Thyroid gland (tissue), 4 donors: ENCODE results near the gene DNAH8. TPM values are rescaled to one million over a fixed set of nuclear protein-coding genes. Genes with fewer than 3 reads are reported as not detected.

Experiments
- DNase-seq, 2 donors: peaks; one replicate each; pipeline ENCODE4 v3.0.0-alpha.2; 2019
- H3K27ac ChIP-seq, 3 donors: fragments of 200-600 bp; sonication (generic); 1 replicate in 2 of 3; 2 replicates in 1 of 3; pipeline ENCODE4 v1.5.1; 2016 to 2019; ENCODE audit warnings: mild to moderate bottlenecking in 1 of 3, moderate library complexity in 1 of 3
- H3K27me3 ChIP-seq: fragments of 200-600 bp; sonication (generic); one replicate; pipeline ENCODE4 v1.5.1; 2019
- H3K36me3 ChIP-seq, 2 donors: fragments of 200-600 bp; sonication (generic); one replicate each; pipeline ENCODE4 v1.5.1; 2016 to 2019
- H3K4me1 ChIP-seq, 2 donors: fragments of 200-600 bp; sonication (generic); one replicate each; pipeline ENCODE4 v1.5.1; 2017 to 2019
- H3K4me3 ChIP-seq, 3 donors: fragments of 200-600 bp; sonication (generic); replicated peaks in 1 of 3; 1 replicate in 2 of 3; 2 replicates in 1 of 3; pipeline ENCODE4 v1.5.1; 2016; ENCODE audit warnings: mild to moderate bottlenecking in 1 of 3
- H3K9me3 ChIP-seq: fragments of 200-600 bp; sonication (generic); one replicate; pipeline ENCODE4 v1.5.1; 2017
- CTCF ChIP-seq, 6 experiments: fragments of 200-600 bp in 3 of 6; fragments of 450-650 bp in 3 of 6; sonication (generic) in 3 of 6; IDR thresholded peaks; one replicate each; pipeline ENCODE4 v1.5.1; 2016 to 2019; ENCODE audit warnings: antibody characterized with exemption in 6 of 6, mild to moderate bottlenecking in 2 of 6, inconsistent platforms in 1 of 6, moderate library complexity in 1 of 6
- POLR2A ChIP-seq, 2 donors: fragments of 450-650 bp; IDR thresholded peaks; one replicate each; pipeline ENCODE4 v1.6.1; 2017; ENCODE audit warnings: antibody characterized with exemption in 2 of 2, mild to moderate bottlenecking in 2 of 2, moderate library complexity in 1 of 2
- WGBS, 2 donors: methylation state at CpG; one replicate each; pipeline ENCODE4 v1.1.5; 2017; 5-methylcytosine and 5-hydroxymethylcytosine counted together
- intact Hi-C: fragments of 100-400 bp; cut with DNase I; formaldehyde crosslinking; loops from one replicate; pipeline ENCODE4 v1.15.1; 2023
- total RNA-seq, 4 donors: library from RNA; depleted of rRNA; stranded (reverse); fragments of >200 nt; gene quantifications; one replicate each; pipeline ENCODE4 v1.2.3, GENCODE V29; 2016

The DNAH8 gene
- total RNA-seq, 4 donors from 2014 or later = 0.04 to 4.8 (median 0.12) TPM

GRCh38 chr6:38796850-38797249 is 81.7 kb downstream of the DNAH8 start:
- H3K36me3 ChIP-seq = no peaks in the 10 kb centered on the region
- 84 to 88% methylated on average over 6 of the region's 6 CpGs for WGBS, 2 donors
- no peaks in the 10 kb centered on the region for H3K27me3 ChIP-seq
- intact Hi-C loops = no loop called here
- no peak for TF ChIP-seq CTCF (IDR thresholded peaks at IDR 0.05)
- TF ChIP-seq POLR2A (IDR thresholded peaks at IDR 0.05) = no peak
- H3K4me3 ChIP-seq = no peak overlapping the region
- no peaks in the 10 kb centered on the region for H3K9me3 ChIP-seq
- peaks cover 4 to 5% of the 10 kb centered on the region in 2 donors for H3K4me1 ChIP-seq
- H3K27ac ChIP-seq = peak overlapping the region in 1 of 3 donors; percentile 40
- no peak for DNase-seq

GRCh38 chr6:38797391-38797790 is 82.3 kb downstream of the DNAH8 start:
- no peaks in the 10 kb centered on the region for H3K27me3 ChIP-seq
- intact Hi-C loops = no loop called here
- no peak for TF ChIP-seq CTCF (IDR thresholded peaks at IDR 0.05)
- no peak for TF ChIP-seq POLR2A (IDR thresholded peaks at IDR 0.05)
- H3K4me3 ChIP-seq = no peak overlapping the region
- H3K9me3 ChIP-seq = no peaks in the 10 kb centered on the region
- H3K4me1 ChIP-seq = peaks cover 4 to 5% of the 10 kb centered on the region in 2 donors
- no peak for DNase-seq
- peak overlapping the region in 1 of 3 donors; percentile 40 for H3K27ac ChIP-seq
- H3K36me3 ChIP-seq = no peaks in the 10 kb centered on the region
- WGBS, 2 donors = 25 to 27% methylated on average over 4 of the region's 4 CpGs

GRCh38 chr6:38799529-38800184 is 84.5 kb downstream of the DNAH8 start:
- Histone ChIP-seq H3K36me3 (no peaks in the 10 kb centered on the region), H3K9me3 (no peaks in the 10 kb centered on the region), H3K27ac (no peak overlapping the region), H3K4me1 (peaks cover 4 to 5% of the 10 kb centered on the region in 2 donors), H3K27me3 (no peaks in the 10 kb centered on the region), H3K4me3 (no peak overlapping the region)
- 83 to 84% methylated on average over 2 of the region's 2 CpGs for WGBS, 2 donors
- TF ChIP-seq CTCF (IDR thresholded peaks at IDR 0.05) (no peak), POLR2A (IDR thresholded peaks at IDR 0.05) (no peak)
- intact Hi-C loops = no loop called here
- no peak for DNase-seq

- no peak for DNase-seq
- Histone ChIP-seq H3K27ac (no peak overlapping the region), H3K9me3 (no peaks in the 10 kb centered on the region), H3K4me3 (no peak overlapping the region), H3K36me3 (no peaks in the 10 kb centered on the region), H3K4me1 (peaks cover 4 to 5% of the 10 kb centered on the region in 2 donors), H3K27me3 (no peaks in the 10 kb centered on the region)
- intact Hi-C loops = no loop called here
- WGBS, 2 donors = 73 to 77% methylated on average over 4 of the region's 4 CpGs
- TF ChIP-seq POLR2A (IDR thresholded peaks at IDR 0.05) (no peak), CTCF (IDR thresholded peaks at IDR 0.05) (no peak)
Measured at GRCh38 chr6:38801305-38801704, 86.2 kb downstream of the DNAH8 start.

GRCh38 chr6:38802497-38802896 is 87.4 kb downstream of the DNAH8 start:
- Histone ChIP-seq H3K27me3 (no peaks in the 10 kb centered on the region), H3K36me3 (no peaks in the 10 kb centered on the region), H3K4me3 (no peak overlapping the region), H3K9me3 (no peaks in the 10 kb centered on the region), H3K4me1 (no peaks in the 10 kb centered on the region), H3K27ac (no peak overlapping the region)
- TF ChIP-seq CTCF (IDR thresholded peaks at IDR 0.05) (no peak), POLR2A (IDR thresholded peaks at IDR 0.05) (no peak)
- intact Hi-C loops = no loop called here
- no peak for DNase-seq
